ENCODE results near the gene GRB14. TPM values are rescaled to one million over a fixed set of nuclear protein-coding genes. Genes with fewer than 3 reads are reported as not detected.
A peak's percentile ranks its signal among the peaks of the same experiment; 100 is the strongest.

GRB14 gene
- not detected for total RNA-seq
- not detected for polyA plus RNA-seq
- total RNA-seq = 0 to 0.08 (median 0) reads per million in 6 experiments

DNA sequence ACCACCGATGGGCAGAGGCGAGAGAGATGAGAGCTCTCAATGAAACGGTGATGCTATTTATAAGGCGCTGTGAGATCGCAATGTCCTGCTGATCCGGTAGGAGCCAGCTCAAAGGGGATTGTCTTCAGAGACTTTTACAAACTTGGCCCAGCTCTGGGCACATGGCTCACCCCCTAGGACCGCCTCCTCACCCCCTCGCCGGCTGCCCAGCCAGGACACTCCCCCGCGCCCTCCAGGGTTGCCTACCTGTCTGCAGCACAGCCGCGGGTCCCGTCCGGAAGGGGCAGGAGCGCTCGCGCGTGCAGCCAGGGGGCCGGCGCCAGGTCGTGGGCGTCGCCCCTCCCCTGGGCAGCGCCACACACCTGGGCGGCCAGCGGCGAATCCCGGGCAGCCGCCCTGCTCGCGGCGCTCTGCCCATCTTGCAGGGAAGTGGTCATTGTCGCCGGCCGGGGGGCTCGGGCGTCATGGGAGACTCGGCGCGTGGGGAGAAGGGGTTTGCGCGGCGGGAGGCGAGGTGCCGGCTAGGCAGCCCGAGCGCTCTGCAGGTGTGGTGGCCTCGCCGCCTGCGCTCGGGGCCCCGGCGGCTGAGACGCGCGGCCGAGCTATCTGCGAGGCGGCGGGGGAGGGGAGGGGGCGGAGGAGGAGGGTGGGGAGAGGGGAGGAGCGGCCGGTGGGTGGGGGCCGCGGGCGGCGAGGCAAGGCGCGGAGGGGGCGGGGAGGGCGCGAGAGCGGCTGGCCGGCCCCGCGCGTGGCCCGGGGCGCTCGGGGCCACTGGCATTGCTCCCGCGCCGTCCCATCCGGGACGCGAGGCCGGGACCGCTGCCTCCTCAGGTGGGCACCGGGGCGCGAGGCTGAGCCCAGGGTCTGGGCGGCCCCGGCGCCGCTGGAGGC is at the start of gene GRB14:
TSS of gene GRB14 (minus strand) at position 610 of the 891 bp plus-strand sequence. CDS start at position 437, 173 bp downstream.
- peaks cover 0 to 6% (median 1%) of the 10 kb centered on the region in 9 donors for H3K9me3 Mint-ChIP-seq
- no peak within 1 kb of the TSS for H3K27ac Mint-ChIP-seq
- DNase-seq (peak in 1 of 10 donors; percentile 3), ATAC-seq (no peak)
- peaks cover 0 to 3% (median 2%) of the 10 kb centered on the region in 4 donors for H3K4me1 Mint-ChIP-seq
- peaks cover 19 to 36% (median 25%) of the 10 kb centered on the region in 5 donors for H3K27me3 Mint-ChIP-seq
- peak within 1 kb of the TSS in 9 of 10 donors; percentile 16 to 77 (median 62) for H3K4me3 Mint-ChIP-seq
- peaks cover 0 to 2% (median 0%) of the 10 kb centered on the region in 3 donors for H3K36me3 Mint-ChIP-seq
- POLR2A ChIA-PET = no interaction called here

- Mint-ChIP-seq H3K36me3 (no peaks in the 10 kb centered on the region), H3K27ac (no peak overlapping the region), H3K9me3 (peaks cover 0 to 9% (median 1%) of the 10 kb centered on the region in 9 donors), H3K27me3 (no peaks in the 10 kb centered on the region), H3K4me1 (no peaks in the 10 kb centered on the region), H3K4me3 (no peak overlapping the region)
- ATAC-seq = no peak
- no peak for DNase-seq
- POLR2A ChIA-PET = no interaction called here
Observed at GRCh38 chr2:164669291-164669690, 48.0 kb upstream of the GRB14 start.

- POLR2A ChIA-PET = no interaction called here
- ATAC-seq = no peak
Observed at GRCh38 chr2:164667566-164667965, 46.3 kb upstream of the GRB14 start.

GRCh38 chr2:164664070-164664469 is 42.8 kb upstream of the GRB14 start:
- no peak for ATAC-seq
- no peaks in the 10 kb centered on the region for H3K36me3 Mint-ChIP-seq
- H3K27me3 Mint-ChIP-seq = no peaks in the 10 kb centered on the region
- peaks cover 0 to 11% (median 2%) of the 10 kb centered on the region in 9 donors for H3K9me3 Mint-ChIP-seq
- H3K4me1 Mint-ChIP-seq = no peaks in the 10 kb centered on the region
- no peak overlapping the region for H3K4me3 Mint-ChIP-seq
- no peak for DNase-seq
- no peak overlapping the region for H3K27ac Mint-ChIP-seq
- POLR2A ChIA-PET = no interaction called here

More at GRCh38 chr2:164667566-164667965, 46.3 kb upstream of the GRB14 start:
- Mint-ChIP-seq H3K9me3 (peaks cover 0 to 11% (median 2%) of the 10 kb centered on the region in 9 donors), H3K27ac (no peak overlapping the region), H3K4me1 (no peaks in the 10 kb centered on the region), H3K4me3 (no peak overlapping the region), H3K27me3 (no peaks in the 10 kb centered on the region), H3K36me3 (no peaks in the 10 kb centered on the region)
- DNase-seq = no peak

GRCh38 chr2:164662868-164663631 is 41.8 kb upstream of the GRB14 start:
- DNase-seq (no peak), ATAC-seq (no peak)
- H3K27me3 Mint-ChIP-seq = no peaks in the 10 kb centered on the region
- peaks cover 0 to 11% (median 0%) of the 10 kb centered on the region in 9 donors for H3K9me3 Mint-ChIP-seq
- POLR2A ChIA-PET = no interaction called here
- no peaks in the 10 kb centered on the region for H3K4me1 Mint-ChIP-seq
- H3K36me3 Mint-ChIP-seq = no peaks in the 10 kb centered on the region
- peak overlapping the region in 1 of 10 donors; percentile 22 for H3K27ac Mint-ChIP-seq
- no peak overlapping the region for H3K4me3 Mint-ChIP-seq

- Mint-ChIP-seq H3K4me3 (no peak overlapping the region), H3K27ac (no peak overlapping the region), H3K36me3 (no peaks in the 10 kb centered on the region), H3K27me3 (no peaks in the 10 kb centered on the region), H3K9me3 (peaks cover 0 to 11% (median 0%) of the 10 kb centered on the region in 9 donors), H3K4me1 (no peaks in the 10 kb centered on the region)
- POLR2A ChIA-PET = no interaction called here
- DNase-seq (no peak), ATAC-seq (no peak)
Observed at GRCh38 chr2:164662066-164662465, 40.8 kb upstream of the GRB14 start.

GRCh38 chr2:164661349-164661748 is 40.1 kb upstream of the GRB14 start:
- Mint-ChIP-seq H3K4me1 (no peaks in the 10 kb centered on the region), H3K9me3 (peaks cover 0 to 11% (median 0%) of the 10 kb centered on the region in 9 donors)
- POLR2A ChIA-PET = no interaction called here

GRCh38 chr2:164657129-164657528 is 35.8 kb upstream of the GRB14 start:
- H3K4me3 Mint-ChIP-seq = no peak overlapping the region
- POLR2A ChIA-PET = no interaction called here
- no peaks in the 10 kb centered on the region for H3K27me3 Mint-ChIP-seq
- peaks cover 0 to 14% (median 6%) of the 10 kb centered on the region in 9 donors for H3K9me3 Mint-ChIP-seq
- H3K36me3 Mint-ChIP-seq = no peaks in the 10 kb centered on the region
- no peak overlapping the region for H3K27ac Mint-ChIP-seq
- DNase-seq = no peak
- no peaks in the 10 kb centered on the region for H3K4me1 Mint-ChIP-seq
- ATAC-seq = no peak

More at GRCh38 chr2:164661349-164661748, 40.1 kb upstream of the GRB14 start:
- ATAC-seq (no peak), DNase-seq (no peak)
- Mint-ChIP-seq H3K27ac (no peak overlapping the region), H3K36me3 (no peaks in the 10 kb centered on the region), H3K4me3 (no peak overlapping the region), H3K27me3 (no peaks in the 10 kb centered on the region)

DNA sequence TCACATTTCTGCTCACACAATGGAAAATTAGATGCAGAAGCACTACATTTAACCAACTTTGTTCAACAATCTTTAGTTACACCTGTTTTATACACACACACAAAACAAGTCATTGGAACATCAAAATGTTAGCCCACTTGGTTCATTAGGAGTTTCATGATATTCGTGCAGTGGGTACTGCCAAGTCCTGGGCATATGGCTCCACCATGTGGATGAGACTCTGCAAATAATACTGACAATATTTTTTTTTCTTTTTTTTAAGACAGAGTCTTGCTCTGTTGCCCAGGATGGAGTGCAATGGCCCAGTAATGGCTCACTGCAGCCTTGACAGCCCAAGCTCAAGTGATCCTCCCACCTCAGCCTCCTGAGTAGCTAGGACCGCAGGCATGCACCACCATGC is 34.5 kb upstream of the GRB14 start:
- Mint-ChIP-seq H3K27ac (no peak overlapping the region), H3K4me3 (no peak overlapping the region), H3K4me1 (no peaks in the 10 kb centered on the region), H3K9me3 (peaks cover 5 to 25% (median 12%) of the 10 kb centered on the region in 9 donors), H3K27me3 (no peaks in the 10 kb centered on the region), H3K36me3 (peaks cover 0 to 6% (median 0%) of the 10 kb centered on the region in 3 donors)
- ATAC-seq (no peak), DNase-seq (no peak)
- POLR2A ChIA-PET = no interaction called here

DNA sequence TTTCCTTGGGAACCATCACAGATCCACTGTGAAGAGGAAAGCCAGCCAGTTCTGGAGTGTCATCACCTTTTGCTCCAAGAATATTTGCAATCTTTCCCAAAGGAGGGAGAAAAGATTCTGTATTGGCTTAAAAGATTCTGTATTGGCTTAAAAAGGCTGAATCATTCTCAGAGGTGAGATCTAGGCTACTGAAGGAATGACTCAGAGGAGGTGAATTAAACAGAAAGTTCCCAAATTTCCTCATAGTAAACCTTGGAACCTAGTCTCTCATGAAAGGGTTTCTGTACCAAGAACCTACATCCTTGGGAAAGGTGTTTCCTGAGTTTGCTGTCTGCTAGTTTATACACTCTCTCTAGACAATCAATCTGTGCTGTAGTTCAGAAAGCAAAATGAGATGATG is 34.1 kb upstream of the GRB14 start:
- Mint-ChIP-seq H3K9me3 (peaks cover 9 to 29% (median 15%) of the 10 kb centered on the region in 9 donors), H3K27me3 (no peaks in the 10 kb centered on the region), H3K36me3 (peaks cover 0 to 11% (median 0%) of the 10 kb centered on the region in 3 donors), H3K4me1 (no peaks in the 10 kb centered on the region), H3K27ac (no peak overlapping the region), H3K4me3 (no peak overlapping the region)
- ATAC-seq (no peak), DNase-seq (no peak)
- POLR2A ChIA-PET = no interaction called here

- peaks cover 0 to 12% (median 0%) of the 10 kb centered on the region in 3 donors for H3K36me3 Mint-ChIP-seq
- H3K27me3 Mint-ChIP-seq = no peaks in the 10 kb centered on the region
- no peak overlapping the region for H3K27ac Mint-ChIP-seq
- POLR2A ChIA-PET = no interaction called here
- no peak overlapping the region for H3K4me3 Mint-ChIP-seq
- DNase-seq (no peak), ATAC-seq (no peak)
- H3K4me1 Mint-ChIP-seq = no peaks in the 10 kb centered on the region
- H3K9me3 Mint-ChIP-seq = peaks cover 17 to 53% (median 27%) of the 10 kb centered on the region in 9 donors
Observed at GRCh38 chr2:164651361-164651760, 30.1 kb upstream of the GRB14 start.

DNA sequence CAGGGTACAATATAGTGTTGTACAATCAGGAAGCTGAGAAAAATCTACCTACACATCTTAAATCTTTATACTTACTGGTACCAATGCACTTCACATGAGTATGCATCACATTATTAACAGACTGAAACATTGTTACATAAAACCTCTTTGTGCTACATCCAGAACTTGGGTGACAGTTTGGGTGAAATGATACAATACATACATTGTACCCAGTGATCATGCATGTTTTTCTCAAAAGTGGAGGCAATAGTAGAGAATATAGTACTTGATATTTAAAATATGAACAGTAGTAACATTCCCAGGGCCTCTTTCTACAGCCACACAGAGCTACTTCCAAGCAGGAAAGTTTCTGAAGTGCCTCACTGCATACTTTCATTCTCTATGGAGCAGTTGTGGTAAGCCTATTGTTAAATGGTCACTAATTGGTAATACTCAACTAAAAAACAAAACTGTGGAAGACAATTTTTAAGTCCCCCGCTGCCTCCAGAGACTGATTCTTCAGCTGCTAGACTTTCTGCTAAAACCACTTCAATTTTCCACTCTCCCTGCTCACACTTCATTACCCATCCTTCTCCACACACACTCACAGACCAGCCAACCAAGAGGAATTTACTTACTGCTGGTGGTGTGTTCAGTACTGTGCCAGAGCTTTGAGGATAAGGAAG is 22.9 kb upstream of the GRB14 start:
- DNase-seq = no peak
- Mint-ChIP-seq H3K4me3 (no peak overlapping the region), H3K4me1 (no peaks in the 10 kb centered on the region), H3K27me3 (no peaks in the 10 kb centered on the region), H3K36me3 (no peaks in the 10 kb centered on the region), H3K9me3 (peaks cover 2 to 18% (median 11%) of the 10 kb centered on the region in 9 donors), H3K27ac (no peak overlapping the region)
- no peak for ATAC-seq
- POLR2A ChIA-PET = no interaction called here
